Activated gamma-delta T cell treated with Interleukin-2 at 50 U/mL for 16 hours (primary cell): Measurements from ENCODE around the gene DEPDC1.
"Not testable (repeated sequence)": the region's sequence is repeated elsewhere in the genome, so short reads cannot be mapped to it uniquely, and the experiment has no call there.

Experiments
- DNase-seq: peaks from one replicate; pipeline ENCODE4 v3.0.0-alpha.2; 2020

DEPDC1 gene, protein sequence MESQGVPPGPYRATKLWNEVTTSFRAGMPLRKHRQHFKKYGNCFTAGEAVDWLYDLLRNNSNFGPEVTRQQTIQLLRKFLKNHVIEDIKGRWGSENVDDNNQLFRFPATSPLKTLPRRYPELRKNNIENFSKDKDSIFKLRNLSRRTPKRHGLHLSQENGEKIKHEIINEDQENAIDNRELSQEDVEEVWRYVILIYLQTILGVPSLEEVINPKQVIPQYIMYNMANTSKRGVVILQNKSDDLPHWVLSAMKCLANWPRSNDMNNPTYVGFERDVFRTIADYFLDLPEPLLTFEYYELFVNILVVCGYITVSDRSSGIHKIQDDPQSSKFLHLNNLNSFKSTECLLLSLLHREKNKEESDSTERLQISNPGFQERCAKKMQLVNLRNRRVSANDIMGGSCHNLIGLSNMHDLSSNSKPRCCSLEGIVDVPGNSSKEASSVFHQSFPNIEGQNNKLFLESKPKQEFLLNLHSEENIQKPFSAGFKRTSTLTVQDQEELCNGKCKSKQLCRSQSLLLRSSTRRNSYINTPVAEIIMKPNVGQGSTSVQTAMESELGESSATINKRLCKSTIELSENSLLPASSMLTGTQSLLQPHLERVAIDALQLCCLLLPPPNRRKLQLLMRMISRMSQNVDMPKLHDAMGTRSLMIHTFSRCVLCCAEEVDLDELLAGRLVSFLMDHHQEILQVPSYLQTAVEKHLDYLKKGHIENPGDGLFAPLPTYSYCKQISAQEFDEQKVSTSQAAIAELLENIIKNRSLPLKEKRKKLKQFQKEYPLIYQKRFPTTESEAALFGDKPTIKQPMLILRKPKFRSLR

DNA sequence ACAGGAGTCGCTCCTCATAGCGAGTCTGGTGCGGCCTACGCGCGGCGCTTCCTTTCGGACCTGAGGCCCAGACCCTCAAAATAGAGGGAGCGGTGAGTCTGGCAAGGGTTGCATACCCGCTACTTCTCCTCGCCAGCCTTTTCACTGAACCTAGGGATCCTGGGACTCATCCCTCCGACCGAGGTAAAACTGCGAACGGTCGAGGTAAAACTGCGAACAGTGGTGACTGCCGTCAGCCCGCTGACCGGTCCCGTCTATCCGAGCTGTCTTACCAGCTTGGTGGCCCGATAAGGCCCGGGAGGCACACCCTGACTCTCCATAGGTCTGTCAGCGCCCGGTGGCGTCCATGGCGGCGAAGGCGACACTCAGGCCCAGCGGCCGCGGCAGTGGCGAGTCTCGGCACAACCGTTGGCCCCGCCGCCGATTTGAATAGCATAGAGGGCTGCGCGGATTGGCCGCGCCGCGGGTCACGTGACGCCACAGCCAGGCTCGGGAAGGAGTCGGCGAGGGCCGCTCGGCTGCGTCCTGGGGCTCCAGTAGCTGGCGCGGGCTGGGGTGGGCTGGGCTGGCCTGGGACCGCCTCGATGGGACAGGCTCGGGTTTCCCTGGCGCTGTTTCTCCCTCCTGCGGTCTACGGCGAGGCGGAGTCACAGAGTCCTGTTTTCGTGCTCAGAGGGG lies at the start of gene DEPDC1:
TSS of gene DEPDC1 (minus strand) at position 403 of the 678 bp plus-strand sequence. CDS start at position 320, 83 bp downstream.
- DNase-seq, result peak; percentile 54

DNA sequence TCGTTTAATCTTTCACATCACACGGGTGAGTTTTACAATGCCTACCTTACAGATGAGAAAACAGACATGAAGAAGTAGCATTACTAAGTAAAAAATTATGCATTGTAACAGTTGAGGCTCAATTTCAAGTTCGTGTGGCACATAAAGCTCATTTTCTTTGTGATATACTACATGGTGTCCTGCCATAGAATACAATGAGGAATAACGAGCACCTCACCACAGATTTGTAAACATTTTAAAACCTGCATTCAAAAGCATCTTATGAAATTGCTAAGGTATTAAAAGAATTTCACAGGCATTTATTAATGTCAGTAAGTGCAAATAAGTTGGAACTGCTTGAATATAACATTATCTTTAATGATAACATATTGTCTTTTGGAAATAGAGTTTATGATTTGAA lies 47.8 kb upstream of the DEPDC1 start:
- DNase-seq, result no peak

DNA sequence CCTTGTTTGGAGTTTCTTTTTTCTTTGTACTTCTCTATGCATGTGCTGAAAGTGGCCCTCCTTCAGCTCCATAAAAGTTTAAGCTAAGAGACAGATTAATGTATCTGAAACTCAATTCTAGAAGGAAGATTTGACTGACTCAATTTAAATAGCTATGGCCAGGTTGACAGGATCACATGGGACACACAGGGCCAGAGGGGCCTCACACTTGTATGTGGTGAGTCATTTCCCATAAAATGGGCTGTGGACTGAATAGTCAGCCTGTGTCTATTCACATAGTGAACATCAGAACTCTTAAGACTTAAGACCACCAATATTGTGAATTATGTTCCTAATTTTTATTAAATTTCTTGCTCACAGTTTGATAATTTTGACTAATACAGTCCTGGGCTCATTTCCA lies 45.7 kb upstream of the DEPDC1 start:
- DNase-seq, result no peak

DNA sequence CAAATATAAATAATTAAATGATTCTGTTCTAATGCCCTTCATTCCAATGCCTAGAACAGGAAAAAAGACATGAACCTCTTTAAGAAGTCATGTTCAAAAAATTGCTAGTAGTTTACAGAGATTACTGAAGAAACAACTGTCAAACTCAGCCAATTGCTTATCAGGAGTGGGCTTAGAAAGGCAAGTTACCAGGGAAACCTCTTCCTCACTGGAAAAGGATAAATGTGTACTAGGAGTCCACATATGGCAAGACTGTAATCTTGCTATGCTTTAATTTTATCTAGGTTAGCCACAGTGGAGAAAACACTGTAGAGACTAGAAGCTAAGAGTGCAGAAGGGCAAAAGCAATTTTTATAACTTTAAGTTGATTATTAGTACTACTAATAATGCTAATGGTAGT lies 42.1 kb upstream of the DEPDC1 start:
- no peak for DNase-seq

DNA sequence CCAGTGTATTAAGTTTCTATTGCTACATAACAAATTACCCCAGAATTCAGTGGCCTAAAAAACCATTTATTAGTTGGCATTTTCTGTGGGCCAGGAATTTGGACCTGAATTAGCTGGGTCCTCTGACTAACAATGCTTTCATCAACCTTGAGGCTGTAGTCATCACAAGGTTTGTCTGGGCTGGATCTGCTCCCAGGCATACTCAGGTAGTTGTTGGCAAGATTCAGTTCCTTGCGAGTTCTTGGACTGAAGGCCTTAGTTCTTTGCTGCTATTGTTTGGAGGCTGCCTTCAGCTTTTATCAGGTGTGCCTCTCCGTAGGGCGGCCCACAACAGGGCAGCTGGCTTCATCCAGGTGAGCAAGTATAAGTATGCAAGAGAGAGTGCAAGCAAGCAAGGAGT lies 31.4 kb upstream of the DEPDC1 start:
- no peak for DNase-seq

DNA sequence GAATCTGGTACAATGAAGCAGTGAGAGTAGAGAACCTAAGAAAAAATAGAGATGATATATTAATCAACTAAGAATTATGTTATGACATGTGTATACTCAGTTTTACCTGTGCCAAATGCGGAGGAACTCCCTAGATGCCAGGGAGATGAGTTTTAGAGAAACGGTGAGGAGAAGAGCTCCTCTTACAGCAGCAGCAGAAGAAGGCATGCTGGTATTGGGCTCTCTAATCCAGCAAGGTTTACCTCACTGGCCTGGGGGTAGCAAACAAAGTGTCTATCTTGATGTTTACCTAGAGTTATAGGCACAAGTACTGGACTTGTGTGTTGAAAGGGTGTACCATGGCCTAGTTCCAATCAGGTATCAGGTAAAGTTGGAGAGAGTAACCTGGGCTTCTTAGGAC lies 28.9 kb upstream of the DEPDC1 start:
- DNase-seq, result no peak

DNA sequence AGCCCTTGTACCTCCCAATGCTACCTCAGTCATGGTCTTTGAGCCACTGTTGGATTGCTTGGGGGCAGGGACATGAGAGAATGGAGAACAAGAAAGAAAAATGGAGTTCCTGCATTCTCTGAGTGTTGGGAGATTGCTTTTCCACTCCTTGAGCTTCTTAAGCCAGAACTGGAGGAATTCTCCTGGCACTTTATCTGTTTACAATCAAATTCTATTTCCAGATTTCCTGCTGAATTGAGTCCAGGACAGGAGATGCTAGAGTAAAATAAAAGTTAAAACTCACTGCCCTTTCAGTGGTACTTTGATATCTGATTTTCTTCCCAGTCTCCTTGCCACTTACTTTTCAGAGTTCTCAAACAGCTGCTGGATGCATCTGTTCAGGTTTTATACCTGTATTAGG lies 24.4 kb upstream of the DEPDC1 start:
- DNase-seq, result no peak

DNA sequence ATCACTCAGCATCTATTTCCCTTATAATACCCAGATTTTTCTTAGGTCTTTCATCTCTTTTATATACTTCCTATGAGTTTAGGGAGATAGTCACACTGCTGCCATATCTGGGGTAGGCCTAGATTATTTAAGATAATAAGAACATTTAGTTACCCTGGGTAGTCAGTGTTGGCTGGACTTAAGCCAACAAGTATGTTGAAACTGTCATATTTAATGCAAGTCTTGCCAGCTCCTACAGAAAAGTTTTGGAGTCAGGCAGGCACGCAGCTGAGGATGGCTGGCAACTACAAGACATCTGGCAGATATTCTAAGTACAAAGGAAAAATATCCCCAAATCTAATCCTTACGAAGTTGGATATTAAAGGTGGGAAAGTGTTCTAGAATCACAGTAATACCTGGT lies 19.2 kb upstream of the DEPDC1 start:
- DNase-seq, result no peak

DNA sequence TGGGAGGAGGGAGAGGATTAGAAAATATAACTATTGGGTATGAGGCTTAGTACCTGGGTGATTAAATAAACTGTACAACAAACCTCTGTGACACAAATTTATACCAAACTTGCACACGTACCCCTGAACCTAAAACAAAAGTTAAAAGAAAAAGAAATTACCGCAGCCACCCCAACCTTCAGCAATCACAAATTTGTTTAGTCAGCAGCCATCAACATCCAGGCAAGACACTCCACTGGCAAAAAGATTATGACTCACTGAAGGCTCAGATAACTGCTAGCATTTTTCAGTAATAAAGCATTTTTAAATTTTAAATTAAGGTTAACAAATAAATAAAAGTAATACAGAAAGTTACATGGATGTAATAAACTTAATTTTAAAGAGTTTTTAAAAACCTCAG lies 14.4 kb upstream of the DEPDC1 start:
- no peak for DNase-seq

DNA sequence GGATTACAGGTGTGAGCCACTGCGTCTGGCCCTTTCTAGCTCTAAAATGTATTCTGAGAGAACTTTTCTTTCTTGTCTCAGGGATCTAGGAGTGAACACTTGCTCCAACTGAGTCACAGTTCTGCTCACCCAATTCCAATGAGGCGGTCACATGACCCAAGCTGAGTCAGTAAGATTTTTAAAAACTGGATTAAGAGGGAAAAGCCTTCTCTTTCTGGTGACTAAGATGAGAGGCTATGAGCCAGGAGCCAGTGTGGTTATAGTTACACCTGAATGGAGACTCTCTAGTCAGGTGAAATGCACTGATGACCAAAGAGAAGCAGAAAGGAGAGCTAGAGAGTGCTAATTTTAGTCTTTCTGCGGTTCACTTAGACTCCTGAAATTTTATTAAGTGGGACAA lies 9.5 kb upstream of the DEPDC1 start:
- no peak for DNase-seq

DNA sequence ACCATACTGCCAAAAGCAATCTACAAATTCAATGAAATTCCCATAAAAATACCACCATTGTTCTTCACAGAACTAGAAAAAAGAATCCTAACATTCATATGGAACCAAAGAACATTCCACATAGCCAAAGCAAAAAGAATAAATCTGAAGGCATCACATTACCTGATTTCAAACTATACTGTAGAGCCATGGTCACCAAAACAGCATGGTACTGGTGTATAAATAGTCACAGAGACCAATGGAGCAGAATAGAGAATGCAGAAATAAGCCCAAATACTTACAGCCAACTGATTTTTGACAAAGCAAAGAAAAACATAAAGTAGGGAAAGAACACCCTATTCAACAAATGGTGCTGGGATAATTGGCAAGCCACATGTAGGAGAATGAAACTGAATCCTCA lies 6.2 kb upstream of the DEPDC1 start:
- no peak for DNase-seq

DNA sequence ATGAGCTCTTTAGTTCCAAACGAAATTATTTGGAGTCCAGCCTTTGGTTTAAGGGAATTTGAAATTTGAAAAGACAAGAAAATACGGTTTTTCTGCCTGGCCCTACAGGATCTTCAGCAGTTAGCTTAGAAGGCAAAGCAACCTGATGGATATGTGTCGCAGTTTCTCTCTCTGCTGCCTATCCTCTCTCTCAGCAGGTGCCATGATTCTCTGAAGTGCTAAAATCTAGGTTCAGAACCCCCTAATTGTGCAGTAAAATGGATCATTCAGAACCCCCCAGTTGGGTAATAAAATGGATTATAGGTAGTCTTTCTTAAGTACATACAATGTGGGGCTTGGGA lies 446 bp upstream of the DEPDC1 start:
- DNase-seq, result no peak

DNA sequence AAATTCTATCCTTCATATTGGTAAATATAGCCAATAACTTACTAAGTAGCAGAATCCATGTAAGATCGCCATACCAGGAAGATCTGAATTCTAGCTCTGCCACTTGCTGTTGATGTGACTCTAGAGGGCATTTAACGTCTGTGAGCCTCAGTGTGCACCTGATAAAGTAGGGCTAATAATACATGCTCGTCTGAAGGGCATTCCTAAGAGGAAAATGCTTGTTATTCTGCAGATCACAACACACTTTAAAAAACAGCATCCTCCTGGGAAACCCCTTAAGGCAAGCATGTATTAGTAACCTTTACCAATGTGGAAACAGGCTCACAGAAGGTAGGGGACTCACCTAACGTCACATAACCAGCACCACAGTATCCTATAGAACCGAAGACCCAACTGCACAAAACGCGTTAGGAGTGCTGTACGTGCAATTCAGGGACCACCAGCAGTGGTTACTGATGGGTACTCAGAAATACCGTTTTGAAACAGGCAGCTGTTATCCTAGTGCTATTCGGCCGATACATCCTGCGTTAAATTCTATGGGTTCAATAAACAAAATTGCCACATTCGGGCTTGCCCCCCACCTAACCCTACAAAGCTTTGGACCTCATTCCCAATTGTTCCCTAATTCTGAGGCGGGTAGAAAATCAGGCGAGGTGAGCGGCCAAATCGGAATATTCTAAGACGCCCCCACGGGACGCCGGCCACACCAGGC lies 758 bp downstream of the DEPDC1 start:
- DNase-seq, result no peak

DNA sequence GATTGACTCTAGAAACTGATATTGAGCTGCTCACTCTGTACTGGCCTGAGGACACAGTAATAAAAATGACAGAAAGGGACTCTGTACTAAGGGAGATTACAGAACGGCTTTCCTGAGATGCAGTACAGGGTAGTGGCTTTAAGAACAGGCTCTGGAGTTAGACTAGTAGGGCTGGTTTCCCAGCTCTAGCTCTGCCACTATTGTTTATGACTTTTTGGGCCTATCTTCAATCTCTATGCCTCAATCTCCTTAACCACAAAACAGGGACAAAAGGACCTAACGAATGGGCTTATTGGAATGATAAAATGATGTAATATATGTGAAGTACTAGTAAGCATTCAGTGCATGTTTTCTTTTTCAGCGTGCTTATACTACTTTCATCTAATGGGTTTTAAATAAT lies 1.4 kb downstream of the DEPDC1 start:
- no peak for DNase-seq

DNA sequence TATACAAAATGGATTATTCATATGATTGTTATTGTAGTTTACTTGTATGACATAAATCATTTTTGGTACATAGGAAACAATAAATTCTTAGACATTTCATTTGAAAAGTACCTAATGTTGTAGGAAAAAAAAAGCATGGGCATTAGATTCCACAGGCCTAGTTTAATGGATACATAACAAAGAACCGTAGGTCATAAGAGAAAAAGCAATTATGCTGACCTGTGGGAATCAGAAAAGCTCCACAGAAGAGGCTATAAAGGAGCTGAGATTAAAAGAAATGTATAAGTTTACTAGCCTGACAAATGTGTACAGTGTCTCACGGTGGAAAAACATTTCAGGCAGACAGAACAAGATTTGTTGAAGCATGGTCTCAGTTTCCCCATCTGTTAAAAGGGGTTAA lies 3.7 kb downstream of the DEPDC1 start:
- DNase-seq, result no peak

DNA sequence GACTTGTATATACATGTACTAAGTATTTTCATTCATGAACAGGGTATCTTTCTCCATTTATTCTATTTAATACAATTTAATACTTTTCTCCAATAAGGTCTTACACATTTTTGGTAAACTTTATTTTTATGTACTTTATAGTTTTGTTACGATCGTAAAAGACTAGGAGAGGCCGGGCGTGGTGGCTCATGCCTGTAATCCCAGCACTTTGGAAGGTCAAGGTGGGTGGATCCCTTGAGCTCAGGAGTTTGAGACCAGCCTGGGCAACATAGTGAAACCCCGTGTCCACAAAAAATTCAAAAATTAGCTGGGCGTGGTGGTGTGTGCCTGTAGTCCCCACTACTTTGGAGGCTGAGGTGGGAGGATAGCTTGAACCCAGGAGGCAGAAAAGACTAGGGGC lies 4.6 kb downstream of the DEPDC1 start:
- not testable (repeated sequence) for DNase-seq

DNA sequence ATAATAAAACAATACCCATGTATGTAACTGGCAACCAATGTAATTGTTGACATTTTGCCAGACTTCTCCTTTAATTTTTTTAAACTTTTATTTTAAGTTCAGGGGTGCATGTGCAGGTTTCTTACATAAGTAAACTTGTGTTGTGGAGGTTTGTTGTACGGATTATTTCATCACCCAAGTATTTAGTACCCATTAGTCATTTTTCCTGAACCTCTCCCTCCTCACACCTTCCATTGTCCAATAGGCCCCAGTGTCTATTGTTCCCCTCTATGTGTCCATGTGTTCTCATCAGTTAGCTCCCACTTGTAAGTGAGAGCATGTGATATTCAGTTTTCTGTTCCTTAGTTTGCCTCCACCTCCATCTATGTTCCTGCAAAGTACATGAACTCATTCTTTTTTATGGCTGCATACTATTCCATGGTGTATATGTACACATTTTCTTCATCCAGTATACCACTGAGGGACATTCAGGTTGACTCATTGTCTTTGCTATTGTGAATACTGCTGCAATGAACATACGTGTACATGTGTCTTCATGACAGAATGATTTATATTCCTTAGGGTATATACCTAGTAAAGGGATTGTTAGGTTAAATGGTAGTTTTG lies 6.7 kb downstream of the DEPDC1 start:
- no peak for DNase-seq

DNA sequence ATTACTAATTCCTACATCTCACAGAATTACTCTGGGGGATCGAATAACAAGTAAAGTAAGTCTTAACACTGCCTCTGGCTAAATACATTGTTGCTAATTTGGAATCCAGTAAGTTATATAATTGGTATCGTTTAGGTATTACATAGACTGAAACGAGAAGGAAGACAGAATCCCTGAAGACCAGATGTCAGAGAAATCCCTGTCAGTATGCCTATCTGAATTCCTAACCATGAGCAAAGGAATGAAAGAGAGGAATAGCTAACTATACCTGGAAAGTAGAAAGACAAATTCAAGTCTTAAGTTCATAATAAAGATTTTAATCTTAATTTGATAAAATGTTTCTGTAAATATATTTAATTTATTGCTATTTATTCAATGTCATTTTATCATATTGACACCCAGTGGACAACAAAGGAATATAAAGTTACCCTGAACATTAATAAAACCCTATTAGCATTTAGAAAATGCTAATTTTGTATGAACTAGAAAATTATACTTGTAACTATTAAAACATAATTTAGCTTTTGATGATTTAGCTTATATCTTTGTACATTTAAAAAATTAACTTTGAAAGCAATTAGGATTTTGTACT lies 11.4 kb downstream of the DEPDC1 start:
- DNase-seq, result no peak

DNA sequence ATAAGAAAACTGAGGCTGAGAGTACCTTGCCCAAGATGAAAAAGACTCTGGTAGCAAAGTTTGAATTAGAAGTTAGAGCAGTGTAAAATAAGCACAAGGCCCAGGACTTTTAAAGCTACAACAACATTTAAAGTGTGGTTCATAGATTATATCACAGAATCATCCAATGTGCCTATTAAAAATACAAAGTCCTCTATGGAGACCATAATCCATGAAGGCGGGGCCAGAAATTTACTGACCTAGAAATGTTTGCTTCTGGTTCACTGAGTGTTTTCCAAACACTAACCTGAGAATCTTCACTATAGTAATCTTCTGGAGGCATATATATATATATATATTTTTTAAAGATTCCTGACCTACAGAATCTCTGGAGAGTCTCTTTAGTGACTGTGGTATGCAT lies 12.3 kb downstream of the DEPDC1 start:
- no peak for DNase-seq

DNA sequence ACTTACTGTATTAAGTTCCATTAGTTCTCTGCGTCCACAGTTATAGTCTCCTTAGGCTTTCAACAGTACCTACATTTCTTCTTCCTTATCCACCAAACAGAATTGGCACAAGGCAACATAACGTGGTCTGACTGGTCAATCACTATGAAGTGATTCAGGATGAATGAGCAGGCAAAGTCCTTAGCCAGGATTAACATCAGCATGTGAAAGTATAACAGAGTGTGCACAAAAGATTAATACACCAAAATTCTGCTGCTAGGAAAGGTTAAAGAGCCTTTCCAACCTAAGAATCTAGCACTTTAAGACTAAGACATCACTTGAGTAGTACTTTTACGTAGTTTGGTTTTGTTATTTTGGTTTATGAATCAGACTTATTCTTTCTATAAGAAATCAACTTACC lies 15.8 kb downstream of the DEPDC1 start:
- no peak for DNase-seq

DNA sequence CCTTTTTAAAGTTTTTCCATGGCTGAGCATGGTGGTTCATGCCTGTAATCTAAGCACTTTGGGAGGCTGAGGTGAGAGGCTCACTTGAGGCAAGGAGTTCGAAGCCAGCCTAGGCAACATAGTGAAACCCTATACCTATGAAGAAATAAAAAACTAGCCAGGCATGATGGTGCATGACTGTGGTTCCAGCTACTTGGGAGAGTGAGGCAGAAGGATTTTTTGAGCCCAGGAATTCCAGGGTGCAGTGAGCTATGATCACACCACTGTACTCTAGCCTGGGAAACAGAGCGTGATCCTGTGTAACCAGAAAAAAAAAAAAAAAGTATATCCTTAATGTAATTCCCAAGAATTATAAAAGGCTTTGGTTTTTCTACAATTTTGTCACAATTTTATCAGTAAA lies 17.4 kb downstream of the DEPDC1 start:
- DNase-seq, result no peak

DNA sequence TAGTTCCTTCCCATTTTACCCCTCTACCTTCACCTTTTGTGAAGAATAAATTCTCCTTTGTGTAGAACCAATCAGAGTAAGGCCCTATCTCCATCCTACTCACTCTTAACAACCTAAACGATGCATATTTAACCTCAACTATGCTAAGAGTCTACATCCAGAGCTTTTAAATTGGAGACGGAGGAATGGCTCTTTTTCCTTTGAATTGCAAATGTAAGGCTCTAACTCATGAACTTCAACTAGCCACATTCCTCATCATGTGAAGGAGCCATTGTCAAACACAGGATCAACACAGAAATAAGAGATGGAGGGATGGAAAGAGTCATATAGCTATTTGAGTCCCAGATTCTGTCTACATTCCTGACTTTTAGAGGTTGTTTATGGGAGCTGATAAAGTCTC lies 18.2 kb downstream of the DEPDC1 start:
- no peak for DNase-seq
